Body of pancreas (tissue), 4 donors: Measurements from ENCODE around the gene SH3PXD2A.

Source experiments
- POLR2A ChIP-seq, 3 donors: fragments of 450-650 bp; IDR thresholded peaks; one replicate each; pipeline ENCODE4 v1.6.1; 2016; ENCODE audit warnings: antibody characterized with exemption in 3 of 3, mild to moderate bottlenecking in 2 of 3
- TF ChIP-seq, protein P1 (sequence below), 7 experiments: fragments of 450-650 bp in 4 of 7; fragments of 200-600 bp in 3 of 7; sonication (generic) in 3 of 7; IDR thresholded peaks; one replicate each; pipeline ENCODE4 v1.5.1; 2016 to 2019; ENCODE audit warnings: antibody characterized with exemption in 7 of 7

DNA sequence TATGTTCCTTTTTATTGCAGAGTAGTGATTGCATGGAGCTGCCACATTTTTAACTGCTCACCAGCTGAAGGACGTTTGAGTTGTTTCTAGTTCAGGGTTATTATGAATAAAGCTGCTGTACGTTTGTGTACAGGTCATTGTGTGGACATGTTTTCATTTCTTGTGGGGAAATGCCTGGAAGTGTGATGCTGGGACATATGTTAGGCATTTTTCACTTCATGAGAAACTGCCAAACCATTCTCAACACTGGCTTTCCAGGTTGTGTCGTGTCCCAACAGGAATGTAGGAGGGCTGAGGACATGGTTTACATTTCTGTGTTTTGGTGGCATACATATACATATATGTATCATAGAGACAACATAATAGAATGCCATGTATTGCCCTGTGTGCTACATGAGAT is 288.8 kb downstream of the SH3PXD2A start:
- TF ChIP-seq POLR2A (IDR thresholded peaks at IDR 0.05), result no peak
- TF ChIP-seq, protein P1, sequence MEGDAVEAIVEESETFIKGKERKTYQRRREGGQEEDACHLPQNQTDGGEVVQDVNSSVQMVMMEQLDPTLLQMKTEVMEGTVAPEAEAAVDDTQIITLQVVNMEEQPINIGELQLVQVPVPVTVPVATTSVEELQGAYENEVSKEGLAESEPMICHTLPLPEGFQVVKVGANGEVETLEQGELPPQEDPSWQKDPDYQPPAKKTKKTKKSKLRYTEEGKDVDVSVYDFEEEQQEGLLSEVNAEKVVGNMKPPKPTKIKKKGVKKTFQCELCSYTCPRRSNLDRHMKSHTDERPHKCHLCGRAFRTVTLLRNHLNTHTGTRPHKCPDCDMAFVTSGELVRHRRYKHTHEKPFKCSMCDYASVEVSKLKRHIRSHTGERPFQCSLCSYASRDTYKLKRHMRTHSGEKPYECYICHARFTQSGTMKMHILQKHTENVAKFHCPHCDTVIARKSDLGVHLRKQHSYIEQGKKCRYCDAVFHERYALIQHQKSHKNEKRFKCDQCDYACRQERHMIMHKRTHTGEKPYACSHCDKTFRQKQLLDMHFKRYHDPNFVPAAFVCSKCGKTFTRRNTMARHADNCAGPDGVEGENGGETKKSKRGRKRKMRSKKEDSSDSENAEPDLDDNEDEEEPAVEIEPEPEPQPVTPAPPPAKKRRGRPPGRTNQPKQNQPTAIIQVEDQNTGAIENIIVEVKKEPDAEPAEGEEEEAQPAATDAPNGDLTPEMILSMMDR (IDR thresholded peaks at IDR 0.05), result no peak
